ENCODE measurements around the gene ZNF316.
"Not testable (repeated sequence)": the region's sequence is repeated elsewhere in the genome, so short reads cannot be mapped to it uniquely, and the experiment has no call there.

The ZNF316 gene

GRCh38 chr7:6622134-6622710 lies 14.9 kb upstream of the ZNF316 start:
- no peak for DNase-seq

- DNase-seq = no peak
Observed at GRCh38 chr7:6623589-6624245, 13.4 kb upstream of the ZNF316 start.

GRCh38 chr7:6624246-6624611 lies 12.9 kb upstream of the ZNF316 start:
- DNase-seq = no peak

- no peak for DNase-seq
Observed at GRCh38 chr7:6628045-6628444, 9.1 kb upstream of the ZNF316 start.

GRCh38 chr7:6630007-6630849 lies 6.9 kb upstream of the ZNF316 start:
- DNase-seq = no peak

GRCh38 chr7:6631605-6632004 lies 5.5 kb upstream of the ZNF316 start:
- DNase-seq = no peak

- no peak for DNase-seq
Observed at GRCh38 chr7:6634021-6634420, 3.1 kb upstream of the ZNF316 start.

GRCh38 chr7:6634971-6635370 lies 2.1 kb upstream of the ZNF316 start:
- DNase-seq = not testable (repeated sequence)

- DNase-seq = peak; percentile 67
Observed at GRCh38 chr7:6637544-6638229, 569 bp downstream of the ZNF316 start.

GRCh38 chr7:6639032-6639431 lies 1.9 kb downstream of the ZNF316 start:
- DNase-seq = no peak

GRCh38 chr7:6639627-6640026 lies 2.5 kb downstream of the ZNF316 start:
- no peak for DNase-seq

- no peak for DNase-seq
Observed at GRCh38 chr7:6640246-6640721, 3.2 kb downstream of the ZNF316 start.

GRCh38 chr7:6641305-6642035 lies 4.4 kb downstream of the ZNF316 start:
- no peak for DNase-seq

GRCh38 chr7:6642239-6642839 lies 5.2 kb downstream of the ZNF316 start:
- DNase-seq = no peak

GRCh38 chr7:6642861-6643640 lies 5.9 kb downstream of the ZNF316 start:
- DNase-seq = no peak

- DNase-seq = no peak
Observed at GRCh38 chr7:6643915-6644625, 7.0 kb downstream of the ZNF316 start.

- DNase-seq = no peak
Observed at GRCh38 chr7:6644728-6645127, 7.6 kb downstream of the ZNF316 start.

- no peak for DNase-seq
Observed at GRCh38 chr7:6646465-6646864, 9.3 kb downstream of the ZNF316 start.

- no peak for DNase-seq
Observed at GRCh38 chr7:6647080-6647479, 10.0 kb downstream of the ZNF316 start.

GRCh38 chr7:6647541-6647940 lies 10.4 kb downstream of the ZNF316 start:
- DNase-seq = no peak

Measured in activated T-cell treated with anti-CD3 and anti-CD28 coated beads, Interleukin-2, amount 50 U/mL, for 1 hour (primary cell).